GM21576 (cell line): ENCODE results near the gene ELOA2.
"Not testable (repeated sequence)": the region's sequence is repeated elsewhere in the genome, so short reads cannot be mapped to it uniquely, and the experiment has no call there.

Source experiments
- ATAC-seq: cut with Tn5 transposase; IDR thresholded peaks from one replicate; pipeline ENCODE4 v1.9.1; 2021; ENCODE audit warnings: mild to moderate bottlenecking, moderate library complexity; ENCODE audit not compliant: unreplicated experiment

Gene ELOA2

GRCh38 chr18:47035156-47035671, at the start of gene ELOA2:
ELOA2 (minus strand) TSS chr18:47035621; CDS start chr18:47035264, 357 bp downstream.
- ATAC-seq: no peak

- ATAC-seq: no peak
Observed at GRCh38 chr18:47081578-47081977, 46.2 kb upstream of the ELOA2 start.

GRCh38 chr18:47080872-47081271, 45.5 kb upstream of the ELOA2 start:
- ATAC-seq: no peak

DNA sequence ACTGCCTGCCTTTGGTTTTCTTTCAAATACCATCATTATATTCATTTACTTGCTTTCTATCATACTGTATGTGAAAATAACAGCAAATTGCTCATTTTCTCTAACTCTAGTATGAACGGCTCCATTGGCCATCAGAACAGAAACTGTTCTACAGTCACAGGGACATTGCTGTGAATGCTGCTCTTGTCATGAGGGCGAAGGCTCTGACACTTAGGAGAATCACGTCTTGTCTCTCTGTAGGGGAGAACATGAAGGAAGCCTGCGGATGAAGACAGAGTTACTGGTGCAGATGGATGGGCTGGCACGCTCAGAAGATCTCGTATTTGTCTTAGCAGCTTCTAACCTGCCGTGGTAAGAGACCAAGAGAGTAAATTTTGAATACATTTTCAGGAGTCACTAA, 41.7 kb upstream of the ELOA2 start:
- ATAC-seq: no peak

DNA sequence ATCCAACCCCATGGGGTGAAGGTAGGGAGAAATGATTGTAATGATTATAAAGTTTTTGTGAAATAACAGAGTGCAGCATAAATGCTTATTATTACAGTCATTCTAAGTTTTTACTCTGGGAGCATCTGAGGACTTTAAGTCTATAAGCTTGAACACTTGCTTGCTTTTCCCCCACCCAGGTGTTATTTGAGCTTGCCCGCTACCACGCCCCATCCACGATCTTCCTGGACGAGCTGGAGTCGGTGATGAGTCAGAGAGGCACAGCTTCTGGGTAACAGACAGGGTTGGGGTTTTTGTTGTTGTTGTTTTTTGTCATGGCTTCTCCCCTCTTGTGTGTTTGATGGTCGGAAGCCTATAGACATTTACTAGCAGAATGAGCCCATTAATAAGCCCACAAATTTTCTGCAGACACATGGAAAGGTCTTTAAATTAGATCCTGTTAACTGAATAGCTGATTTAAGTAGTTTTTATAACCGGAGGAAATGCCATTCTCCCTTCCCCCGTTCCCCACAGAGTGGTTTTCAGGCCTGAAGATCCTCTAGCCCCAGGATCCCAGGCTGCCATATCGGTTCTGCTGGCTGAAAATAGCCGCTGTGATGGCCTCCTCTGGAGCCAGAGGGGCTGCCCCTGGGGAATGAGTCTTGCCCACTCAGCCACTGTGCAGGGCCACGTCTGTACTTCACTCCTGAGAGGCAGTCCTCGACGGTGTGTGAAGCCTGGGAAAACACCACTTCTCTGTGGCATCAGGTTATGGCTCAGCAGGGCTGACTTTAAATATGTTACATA, 39.9 kb upstream of the ELOA2 start:
- no peak for ATAC-seq

DNA sequence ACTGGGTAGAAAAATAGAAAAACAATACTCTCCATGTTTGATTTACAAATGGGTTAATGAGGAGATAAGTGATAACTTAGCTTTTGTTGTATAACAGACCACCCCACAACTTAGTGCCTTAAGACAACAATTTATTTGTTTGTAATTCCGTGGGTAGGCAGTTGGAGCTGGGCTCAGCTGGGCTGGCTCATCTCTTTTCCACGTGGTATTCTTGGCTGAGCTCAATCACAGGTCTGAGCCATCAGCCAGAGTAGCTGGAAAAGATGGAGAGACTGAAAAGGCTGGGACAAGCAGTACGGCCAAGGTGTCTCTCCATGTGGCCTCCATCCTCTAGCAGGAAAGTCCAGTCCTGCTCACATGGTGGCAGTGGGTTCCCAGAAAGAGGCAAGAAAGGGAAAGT, 32.2 kb upstream of the ELOA2 start:
- ATAC-seq: no peak

- no peak for ATAC-seq
Observed at GRCh38 chr18:47063096-47063495, 27.7 kb upstream of the ELOA2 start.

GRCh38 chr18:47062471-47062870, 27.1 kb upstream of the ELOA2 start:
- no peak for ATAC-seq

GRCh38 chr18:47054369-47054768, 18.9 kb upstream of the ELOA2 start:
- ATAC-seq: no peak

- no peak for ATAC-seq
Observed at GRCh38 chr18:47050468-47050867, 15.0 kb upstream of the ELOA2 start.

DNA sequence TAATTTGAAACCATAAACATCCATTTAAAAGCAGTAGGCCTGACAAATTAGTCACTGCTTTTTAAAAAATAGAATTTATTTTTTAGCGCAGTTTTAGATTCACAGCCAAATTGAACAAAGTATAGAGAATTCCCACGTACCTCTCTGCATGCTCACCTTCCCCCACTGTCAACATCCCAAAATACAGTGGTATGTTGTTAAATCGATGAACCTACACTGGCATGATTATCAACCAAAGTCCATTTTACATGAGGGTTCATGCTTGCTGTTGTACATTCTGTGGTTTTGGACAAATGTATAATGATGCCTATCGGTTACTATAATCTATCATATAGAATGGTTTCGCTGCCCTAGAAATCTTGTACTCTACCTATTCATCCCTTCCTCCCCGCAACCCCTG, 5.6 kb upstream of the ELOA2 start:
- no peak for ATAC-seq

GRCh38 chr18:47036927-47037578, 1.6 kb upstream of the ELOA2 start:
- ATAC-seq: no peak

DNA sequence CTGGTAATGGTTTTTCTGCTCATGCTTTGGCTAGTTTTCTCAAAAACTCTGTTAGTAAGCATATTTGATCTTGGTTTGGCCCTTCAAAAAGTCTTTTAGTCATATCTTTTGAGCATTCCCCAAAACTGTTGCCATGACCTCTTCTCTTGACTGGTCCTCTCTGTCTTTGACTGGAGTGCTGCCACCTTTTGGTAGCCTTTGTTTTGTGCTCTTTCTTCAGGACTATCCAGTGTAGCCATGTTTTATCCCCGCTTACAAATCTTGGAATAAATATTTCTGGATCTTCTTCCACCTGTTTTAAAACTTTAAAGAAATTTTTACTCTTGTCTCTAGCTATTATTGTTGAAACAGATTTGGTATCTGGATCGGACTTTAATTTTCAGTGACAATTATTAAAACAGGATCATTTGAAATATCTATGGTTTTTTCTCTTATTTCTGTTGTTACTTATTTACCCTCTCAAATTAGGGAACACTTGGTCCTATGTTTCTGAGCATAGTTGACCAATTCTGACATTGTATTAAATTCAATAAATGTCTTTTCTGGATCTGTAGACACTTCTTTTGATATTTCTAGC, 965 bp upstream of the ELOA2 start:
- no peak for ATAC-seq

GRCh38 chr18:47034591-47034990, 830 bp downstream of the ELOA2 start:
- ATAC-seq: not testable (repeated sequence)

- no peak for ATAC-seq
Observed at GRCh38 chr18:47032945-47033344, 2.5 kb downstream of the ELOA2 start.

DNA sequence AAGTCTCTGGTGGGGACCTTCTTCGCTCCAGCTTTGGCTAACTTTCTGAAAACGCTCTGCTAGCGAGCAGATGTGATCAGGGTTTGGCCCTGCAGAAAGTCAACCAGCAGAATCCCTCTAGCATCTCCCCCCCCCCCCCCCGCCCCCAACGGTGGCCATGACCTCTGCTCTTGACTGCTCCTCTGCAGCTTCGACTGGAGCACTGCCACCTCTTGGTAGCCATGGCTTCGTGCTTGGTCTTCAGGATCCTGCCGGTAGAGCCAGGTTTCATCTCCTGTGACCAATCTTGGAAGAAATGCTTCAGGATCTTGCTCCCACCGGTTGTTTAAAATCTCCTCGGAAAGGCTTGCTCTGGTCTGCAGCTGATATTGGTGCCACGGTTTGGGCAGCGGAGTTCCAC, 4.5 kb downstream of the ELOA2 start:
- ATAC-seq: not testable (repeated sequence)

DNA sequence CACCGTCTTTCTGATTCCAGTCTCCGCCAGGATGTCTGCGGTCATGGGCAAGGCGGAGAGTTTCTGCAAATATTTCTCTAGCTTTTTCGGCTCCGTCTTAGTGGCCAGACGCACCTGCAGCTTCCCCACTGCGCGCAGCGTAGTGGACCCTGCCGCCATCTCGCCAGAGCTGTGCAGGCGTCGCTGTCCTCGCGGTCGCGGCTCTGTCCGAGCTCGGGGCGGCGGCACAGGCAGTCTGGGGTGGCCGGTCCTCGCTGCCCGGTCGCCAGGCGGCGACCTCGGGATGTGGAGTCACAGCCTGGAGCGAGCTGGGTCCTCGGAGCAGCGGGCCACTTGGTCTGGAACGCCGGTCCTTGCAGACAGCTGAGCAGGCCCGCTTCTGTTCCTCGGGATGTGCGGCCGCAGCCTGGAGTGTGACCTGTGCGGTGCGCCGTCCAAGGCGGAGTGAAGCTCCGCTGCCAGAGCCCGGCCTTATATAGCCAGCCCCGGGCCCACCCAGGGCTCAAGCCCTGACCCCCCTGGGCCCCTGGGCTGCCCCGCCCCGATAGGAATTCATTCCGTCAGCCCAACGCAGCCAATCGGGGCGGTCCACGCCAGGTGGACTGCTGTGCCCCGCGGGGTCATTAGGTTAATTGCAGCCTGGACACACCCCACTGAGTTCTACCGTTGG, 5.6 kb downstream of the ELOA2 start:
- ATAC-seq: not testable (repeated sequence)

DNA sequence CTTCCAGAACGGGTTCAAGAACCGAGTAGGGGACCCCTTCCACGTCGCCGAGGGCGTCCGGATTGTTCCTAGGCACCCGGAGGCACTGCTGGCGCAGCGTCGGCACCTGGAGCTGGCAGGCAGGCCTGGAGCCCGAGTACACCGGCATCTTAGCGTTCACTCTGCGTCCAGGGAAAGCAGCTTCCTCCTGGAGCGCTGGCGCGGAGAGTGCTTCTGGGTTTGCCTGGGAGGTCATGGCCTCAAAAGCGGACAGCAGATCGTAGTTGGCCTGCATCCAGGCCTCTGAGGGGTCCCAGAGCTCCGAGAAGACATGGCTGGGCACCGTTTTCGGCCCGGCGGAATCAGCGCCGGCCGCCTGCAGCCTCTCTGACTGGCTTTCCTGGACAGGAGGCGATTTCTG, 6.7 kb downstream of the ELOA2 start:
- not testable (repeated sequence) for ATAC-seq

- not testable (repeated sequence) for ATAC-seq
Observed at GRCh38 chr18:47025557-47026174, 9.8 kb downstream of the ELOA2 start.

GRCh38 chr18:47023769-47024465, 11.5 kb downstream of the ELOA2 start:
- ATAC-seq: not testable (repeated sequence)
